ENCODE data around the gene ACTA1. TPM values are rescaled to one million over a fixed set of nuclear protein-coding genes. Genes with fewer than 3 reads are reported as not detected.

Gene ACTA1
- total RNA-seq, 2 experiments from 2014 or later: not detected

DNA sequence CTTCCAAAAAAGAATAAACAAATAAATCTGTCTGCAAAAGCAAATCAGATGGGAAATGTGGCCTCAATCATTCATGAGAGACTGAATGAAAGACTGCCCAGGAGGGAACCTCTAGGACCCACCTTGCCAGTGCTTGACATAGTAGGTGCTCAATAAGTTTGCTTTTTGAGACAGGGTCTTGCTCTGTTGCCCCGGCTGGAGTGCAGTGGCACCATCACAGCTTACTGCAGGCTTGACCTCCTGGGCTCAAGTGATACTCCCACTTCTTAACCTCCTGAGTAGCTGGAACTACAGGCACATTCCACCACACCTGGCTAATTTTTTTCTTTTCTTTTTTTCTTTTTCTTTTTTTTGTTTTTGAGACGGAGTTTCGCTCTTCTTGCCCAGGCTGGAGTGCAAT lies 50.7 kb downstream of the ACTA1 start:
- ChIA-PET POLR2A (no interaction called here), CTCF (no interaction called here)

Other genes with a start within 250 kb of the ACTA1 start
- 10 to 100 TPM; 27.5 to 32.5 TPM for gene RAB4A, start 163.0 kb downstream of the ACTA1 start, total RNA-seq
- 1 to 10 TPM; 5.9 TPM for gene CCSAP, start 91.0 kb downstream of the ACTA1 start, total RNA-seq
- 10 to 100 TPM; 58.8 to 62.4 TPM for gene NUP133, start 74.2 kb upstream of the ACTA1 start, total RNA-seq
- gene ABCB10, start 124.6 kb upstream of the ACTA1 start, total RNA-seq: 10 to 100 TPM; 42.3 to 46.9 TPM
- gene TAF5L, start 192.0 kb upstream of the ACTA1 start, total RNA-seq: 10 to 100 TPM; 29.5 to 31.1 TPM
- 10 to 100 TPM; 36.7 to 36.9 TPM for gene URB2, start 192.2 kb upstream of the ACTA1 start, total RNA-seq

All from activated CD8-positive, alpha-beta memory T cell treated with anti-CD3 and anti-CD28 coated beads for 36 hours (primary cell).